Ovary (tissue), 9 donors: ENCODE measurements around the gene ZMIZ1. TPM values are rescaled to one million over a fixed set of nuclear protein-coding genes. Genes with fewer than 3 reads are reported as not detected.

ENCODE experiments used
- DNase-seq, 5 donors: peaks; one replicate each; pipeline ENCODE4 v3.0.0-alpha.2; 2019 to 2020
- H3K27ac ChIP-seq, 2 donors: fragments of 200-600 bp; one replicate each; pipeline versions ENCODE4 v1.5.1 to v1.8.0; 2019 to 2022
- H3K27me3 ChIP-seq: fragments of 200-600 bp; one replicate; pipeline ENCODE4 v1.8.0; 2022
- H3K36me3 ChIP-seq: fragments of 200-600 bp; sonication (generic); one replicate; pipeline ENCODE4 v1.5.1; 2019
- H3K4me1 ChIP-seq: one replicate; pipeline ENCODE4 v1.8.1; 2013; ENCODE audit warnings: mild to moderate bottlenecking, moderate library complexity; ENCODE audit not compliant: insufficient read depth
- H3K4me3 ChIP-seq: fragments of 200-600 bp; sonication (generic); one replicate; pipeline ENCODE4 v1.5.1; 2017
- H3K9me3 ChIP-seq, 2 donors: fragments of 200-600 bp in 1 of 2; sonication (generic) in 1 of 2; one replicate each; pipeline versions ENCODE4 v1.5.1 to v1.8.1; 2013 to 2019; ENCODE audit warnings: mild to moderate bottlenecking in 1 of 2, moderate library complexity in 1 of 2
- EP300 ChIP-seq: sonication (generic); formaldehyde crosslinking; IDR thresholded peaks from one replicate; pipeline ENCODE4 v1.6.1; 2017; ENCODE audit warnings: antibody characterized with exemption
- POLR2A ChIP-seq: fragments of 450-650 bp; IDR thresholded peaks from one replicate; pipeline ENCODE4 v1.6.1; 2017; ENCODE audit warnings: antibody characterized with exemption, mild to moderate bottlenecking, moderate library complexity
- WGBS, 3 donors: extraction: QIAGEN DNeasy Blood & Tissue Kit in 1 of 3; methylation state at CpG; one replicate each; pipeline versions ENCODE4 v1.1.5 to v1.1.7; 2013 to 2017; 5-methylcytosine and 5-hydroxymethylcytosine counted together
- intact Hi-C, 4 donors: fragments of 100-400 bp; cut with DNase I; formaldehyde crosslinking; loops; one replicate each; pipeline versions ENCODE4 v1.11.0 to v1.15.1; 2022 to 2023
- polyA plus RNA-seq, 2 donors: library from polyadenylated mRNA; stranded (reverse); fragments of 200-250 nt in 1 of 2; fragments of 350-450 nt in 1 of 2; fragmentation: Illumina TruSeq in 1 of 2; extraction: RNeasy Lipid Tissue Mini Kit (QIAGEN cat#74804) in 1 of 2; gene quantifications; one replicate each; pipeline ENCODE4 v1.2.3, GENCODE V29; 2013 to 2014
- total RNA-seq, 7 donors: library from RNA; depleted of rRNA in 2 of 7; stranded (reverse); fragments of >200 nt in 2 of 7; fragmentation: NEBNext Ultra II Directional in 3 of 7; extraction: Animal tissue kit (Norgen Biotek cat#: 25700) in 3 of 7; gene quantifications; one replicate each; pipeline versions ENCODE4 v1.1.0 to v1.2.4, GENCODE V29; 2016 to 2023
- TF ChIP-seq, protein P1 (sequence below), 3 donors: fragments of 450-650 bp in 2 of 3; fragments of 200-600 bp in 1 of 3; IDR thresholded peaks; one replicate each; pipeline versions ENCODE4 v1.5.1 to v1.8.0; 2016 to 2022; ENCODE audit warnings: antibody characterized with exemption in 3 of 3, mild to moderate bottlenecking in 1 of 3
- donor health status: DM: no; HTN: no; CAD: no; lungs with moderate emphysema.
- donor health status: DM: no; HTN: no; CAD: no.
- donor health status: Bipolar disorder and iron deficiency.
- donor health status: DM: yes; HTN: yes; CAD: no.
- donor health status: DM: no; HTN: no; CAD: no.
- donor health status: DM: yes; HTN: yes; CAD: no.

Gene ZMIZ1
- total and polyA plus RNA-seq, 9 donors, result 30.3 to 117 (median 69.1) TPM

DNA sequence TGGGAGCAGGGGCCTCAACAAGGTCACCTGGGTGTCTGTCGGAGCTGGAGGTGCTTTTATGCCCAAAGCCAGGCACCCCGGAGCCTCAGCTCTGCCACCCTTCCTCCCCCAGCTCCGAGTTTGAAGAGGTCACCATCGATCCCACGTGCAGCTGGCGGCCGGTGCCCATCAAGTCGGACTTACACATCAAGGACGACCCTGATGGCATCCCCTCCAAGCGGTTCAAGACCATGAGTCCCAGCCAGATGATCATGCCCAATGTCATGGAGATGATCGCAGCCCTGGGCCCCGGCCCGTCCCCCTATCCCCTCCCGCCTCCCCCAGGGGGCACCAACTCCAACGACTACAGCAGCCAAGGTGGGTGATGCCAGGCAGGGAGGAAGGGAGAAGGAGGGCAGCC, 237.2 kb downstream of the ZMIZ1 start:
- 85 to 92% (median 87%) methylated on average over 15 of the region's 15 CpGs for WGBS, 3 donors
- DNase-seq, result no peak
- TF ChIP-seq POLR2A, result no peak
- TF ChIP-seq, protein P1, sequence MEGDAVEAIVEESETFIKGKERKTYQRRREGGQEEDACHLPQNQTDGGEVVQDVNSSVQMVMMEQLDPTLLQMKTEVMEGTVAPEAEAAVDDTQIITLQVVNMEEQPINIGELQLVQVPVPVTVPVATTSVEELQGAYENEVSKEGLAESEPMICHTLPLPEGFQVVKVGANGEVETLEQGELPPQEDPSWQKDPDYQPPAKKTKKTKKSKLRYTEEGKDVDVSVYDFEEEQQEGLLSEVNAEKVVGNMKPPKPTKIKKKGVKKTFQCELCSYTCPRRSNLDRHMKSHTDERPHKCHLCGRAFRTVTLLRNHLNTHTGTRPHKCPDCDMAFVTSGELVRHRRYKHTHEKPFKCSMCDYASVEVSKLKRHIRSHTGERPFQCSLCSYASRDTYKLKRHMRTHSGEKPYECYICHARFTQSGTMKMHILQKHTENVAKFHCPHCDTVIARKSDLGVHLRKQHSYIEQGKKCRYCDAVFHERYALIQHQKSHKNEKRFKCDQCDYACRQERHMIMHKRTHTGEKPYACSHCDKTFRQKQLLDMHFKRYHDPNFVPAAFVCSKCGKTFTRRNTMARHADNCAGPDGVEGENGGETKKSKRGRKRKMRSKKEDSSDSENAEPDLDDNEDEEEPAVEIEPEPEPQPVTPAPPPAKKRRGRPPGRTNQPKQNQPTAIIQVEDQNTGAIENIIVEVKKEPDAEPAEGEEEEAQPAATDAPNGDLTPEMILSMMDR (IDR thresholded peaks at IDR 0.05), result no peak
- Histone ChIP-seq H3K4me1 (no peaks in the 10 kb centered on the region), H3K27ac (no peak overlapping the region), H3K36me3 (no peaks in the 10 kb centered on the region), H3K4me3 (no peak overlapping the region), H3K27me3 (no peaks in the 10 kb centered on the region), H3K9me3 (no peaks in the 10 kb centered on the region)
- intact Hi-C loops, result no loop called here

DNA sequence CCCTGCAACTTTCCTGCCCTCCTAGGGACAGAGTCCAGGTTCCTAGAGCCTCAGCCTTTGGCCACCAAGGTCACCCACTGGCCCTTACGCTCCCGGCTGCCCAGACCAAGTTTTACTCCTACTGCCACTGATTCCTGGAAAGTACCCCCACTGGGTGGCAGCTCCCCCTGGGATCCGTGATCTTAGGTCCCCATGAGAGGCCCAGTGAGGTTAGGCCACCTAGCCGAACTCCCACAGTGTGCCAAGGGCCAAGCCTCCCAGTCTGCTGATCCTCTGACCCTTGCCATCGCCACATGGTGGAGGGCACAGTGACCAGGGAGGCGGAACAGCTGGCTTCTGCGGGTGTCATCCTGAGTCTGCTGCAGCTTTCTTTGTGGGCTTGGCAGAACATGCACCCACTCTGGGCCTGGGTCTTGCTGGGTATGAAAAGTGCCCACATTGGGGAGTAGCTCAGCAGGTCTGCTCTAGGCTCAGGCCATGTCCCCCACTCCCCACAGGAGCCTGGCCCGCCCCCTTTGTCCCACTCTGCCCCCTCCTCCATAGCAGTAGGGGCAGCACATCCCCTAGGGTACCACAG, 238.0 kb downstream of the ZMIZ1 start:
- Histone ChIP-seq H3K27ac (no peak overlapping the region), H3K4me1 (no peaks in the 10 kb centered on the region), H3K9me3 (no peaks in the 10 kb centered on the region), H3K36me3 (no peaks in the 10 kb centered on the region), H3K4me3 (no peak overlapping the region), H3K27me3 (no peaks in the 10 kb centered on the region)
- TF ChIP-seq, protein P1 (IDR thresholded peaks at IDR 0.05), result no peak
- no peak for TF ChIP-seq EP300
- no peak for TF ChIP-seq POLR2A
- no peak for DNase-seq
- WGBS, 3 donors, result 78 to 94% (median 82%) methylated on average over 7 to 8 of the region's 8 CpGs
- intact Hi-C loops, result no loop called here

DNA sequence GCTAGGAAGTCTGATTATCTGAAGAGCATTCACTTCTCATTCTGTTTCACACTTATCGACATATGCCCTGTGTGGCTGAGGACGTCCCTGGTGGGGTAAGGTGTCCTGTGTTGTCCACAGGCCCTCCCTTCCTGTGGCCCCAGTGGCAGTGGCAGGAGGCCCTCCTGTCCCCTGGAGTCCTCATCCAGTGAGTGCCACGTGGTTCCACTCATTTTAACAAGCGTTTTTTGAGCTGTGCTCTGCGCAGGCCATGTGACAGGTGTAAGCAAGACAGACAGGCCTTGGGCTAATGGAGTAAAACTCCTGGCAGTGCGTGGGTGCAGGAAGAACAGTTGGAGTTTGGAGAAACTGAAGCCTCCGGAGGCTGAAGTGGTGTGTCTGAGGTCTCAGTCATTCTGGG, 239.2 kb downstream of the ZMIZ1 start:
- H3K27me3 ChIP-seq, result no peaks in the 10 kb centered on the region
- no peaks in the 10 kb centered on the region for H3K9me3 ChIP-seq
- TF ChIP-seq POLR2A, result no peak
- TF ChIP-seq, protein P1 (IDR thresholded peaks at IDR 0.05), result no peak
- no peak for TF ChIP-seq EP300
- H3K27ac ChIP-seq, result no peak overlapping the region
- no peaks in the 10 kb centered on the region for H3K36me3 ChIP-seq
- no peak for DNase-seq
- intact Hi-C loops, result no loop called here
- H3K4me1 ChIP-seq, result no peaks in the 10 kb centered on the region
- 72 to 73% (median 73%) methylated on average over 7 of the region's 7 CpGs for WGBS, 3 donors
- no peak overlapping the region for H3K4me3 ChIP-seq

- WGBS, 3 donors, result 75 to 81% (median 77%) methylated on average over 12 to 14 of the region's 14 CpGs
- intact Hi-C loops, result no loop called here
- TF ChIP-seq EP300, result no peak
- TF ChIP-seq, protein P1 (IDR thresholded peaks at IDR 0.05), result no peak
- TF ChIP-seq POLR2A, result no peak
- no peak for DNase-seq
- no peaks in the 10 kb centered on the region for H3K27me3 ChIP-seq
- no peak overlapping the region for H3K27ac ChIP-seq
- no peaks in the 10 kb centered on the region for H3K4me1 ChIP-seq
- no peaks in the 10 kb centered on the region for H3K9me3 ChIP-seq
- no peaks in the 10 kb centered on the region for H3K36me3 ChIP-seq
- no peak overlapping the region for H3K4me3 ChIP-seq
These were observed 240.4 kb downstream of the ZMIZ1 start for GRCh38 chr10:79308969-79309665.
